GM12864 (cell line): ENCODE data around the gene FIGN.

Experiments used
- DNase-seq: peaks from one replicate; pipeline ENCODE4 v3.0.0-alpha.2; 2011; ENCODE audit warnings: low read depth
- H3K4me3 ChIP-seq: 2 replicates; pipeline ENCODE4 v1.5.1; 2011; ENCODE audit warnings: mild to moderate bottlenecking, low read depth, low read length, control low read depth
- TF ChIP-seq, protein P1 (sequence below): IDR thresholded peaks from 2 replicates; pipeline ENCODE4 v1.5.1; 2011; ENCODE audit warnings: low read depth, mild to moderate bottlenecking, moderate library complexity, low read length, control low read depth, inconsistent platforms; ENCODE audit errors: missing control alignments

FIGN gene

DNA sequence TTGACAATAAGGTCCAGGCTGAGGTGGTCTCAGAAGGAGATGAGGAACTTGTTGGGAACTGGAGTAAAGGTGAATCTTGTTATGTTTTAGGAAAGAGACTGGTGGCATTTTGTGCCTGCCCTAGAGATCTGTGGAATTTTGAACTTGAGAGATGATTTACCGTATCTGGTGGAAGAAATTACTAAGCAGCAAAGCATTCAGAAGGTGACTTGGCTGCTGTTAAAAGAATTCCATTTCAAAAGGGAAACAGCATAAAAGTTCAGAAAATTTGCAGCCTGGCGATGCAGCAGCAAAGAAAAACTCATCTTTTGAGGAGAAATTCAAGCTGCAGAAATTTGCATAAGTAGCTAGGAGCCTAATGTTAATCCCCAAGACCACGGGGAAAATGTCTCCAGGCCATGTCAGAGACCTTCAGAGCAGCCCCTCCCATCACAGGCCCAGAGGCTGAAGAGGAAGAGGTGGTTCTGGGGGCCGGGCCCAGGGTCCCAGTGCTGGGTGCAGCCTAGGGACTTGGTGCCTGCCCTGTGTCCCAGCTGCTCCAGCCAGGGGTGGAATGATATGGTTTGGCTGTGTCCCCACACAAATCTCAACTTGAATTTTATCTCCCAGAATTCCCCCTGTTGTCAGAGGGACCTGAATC lies 73.5 kb downstream of the FIGN start:
- DNase-seq: no peak
- H3K4me3 ChIP-seq: no peak overlapping the region
- TF ChIP-seq, protein P1, sequence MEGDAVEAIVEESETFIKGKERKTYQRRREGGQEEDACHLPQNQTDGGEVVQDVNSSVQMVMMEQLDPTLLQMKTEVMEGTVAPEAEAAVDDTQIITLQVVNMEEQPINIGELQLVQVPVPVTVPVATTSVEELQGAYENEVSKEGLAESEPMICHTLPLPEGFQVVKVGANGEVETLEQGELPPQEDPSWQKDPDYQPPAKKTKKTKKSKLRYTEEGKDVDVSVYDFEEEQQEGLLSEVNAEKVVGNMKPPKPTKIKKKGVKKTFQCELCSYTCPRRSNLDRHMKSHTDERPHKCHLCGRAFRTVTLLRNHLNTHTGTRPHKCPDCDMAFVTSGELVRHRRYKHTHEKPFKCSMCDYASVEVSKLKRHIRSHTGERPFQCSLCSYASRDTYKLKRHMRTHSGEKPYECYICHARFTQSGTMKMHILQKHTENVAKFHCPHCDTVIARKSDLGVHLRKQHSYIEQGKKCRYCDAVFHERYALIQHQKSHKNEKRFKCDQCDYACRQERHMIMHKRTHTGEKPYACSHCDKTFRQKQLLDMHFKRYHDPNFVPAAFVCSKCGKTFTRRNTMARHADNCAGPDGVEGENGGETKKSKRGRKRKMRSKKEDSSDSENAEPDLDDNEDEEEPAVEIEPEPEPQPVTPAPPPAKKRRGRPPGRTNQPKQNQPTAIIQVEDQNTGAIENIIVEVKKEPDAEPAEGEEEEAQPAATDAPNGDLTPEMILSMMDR: no peak

DNA sequence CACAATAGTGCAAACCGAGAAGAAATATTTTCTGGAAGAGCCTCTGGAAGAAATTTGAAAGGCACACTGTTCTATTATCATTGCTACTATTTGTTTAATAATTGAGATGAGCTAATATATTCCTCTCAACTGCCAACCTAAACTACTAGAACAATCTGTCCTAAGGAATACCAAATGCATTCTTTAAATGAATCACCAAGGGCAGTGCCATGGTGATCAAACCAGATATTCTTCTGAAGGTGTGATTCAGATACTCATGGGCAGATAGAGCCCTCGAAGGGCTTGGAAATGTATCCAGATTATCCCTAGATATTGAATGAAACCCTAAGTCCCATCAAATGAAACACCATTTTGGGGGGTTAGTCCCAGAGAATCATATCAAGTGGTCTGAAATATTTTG lies 76.6 kb downstream of the FIGN start:
- TF ChIP-seq, protein P1: no peak
- DNase-seq: no peak
- H3K4me3 ChIP-seq: no peak overlapping the region

DNA sequence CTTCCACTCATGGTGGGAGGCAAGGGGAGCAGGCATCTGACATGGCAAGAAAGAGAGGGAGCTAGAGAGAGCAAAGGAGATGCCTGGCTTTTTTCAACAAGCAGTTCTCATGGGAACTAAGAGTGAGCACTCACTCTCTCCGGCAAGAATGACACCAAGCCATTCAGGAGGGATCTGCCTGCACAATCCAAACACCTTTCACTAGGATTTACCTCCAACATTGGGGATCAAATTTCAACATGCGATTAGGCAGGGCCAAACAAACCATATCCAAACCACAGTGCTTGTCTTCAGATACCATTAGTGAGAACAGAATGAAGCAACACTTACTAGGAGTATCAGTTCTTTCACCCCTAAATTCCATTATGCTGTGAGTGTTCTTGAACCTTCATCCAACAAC lies 77.3 kb downstream of the FIGN start:
- no peak overlapping the region for H3K4me3 ChIP-seq
- TF ChIP-seq, protein P1: no peak
- no peak for DNase-seq

DNA sequence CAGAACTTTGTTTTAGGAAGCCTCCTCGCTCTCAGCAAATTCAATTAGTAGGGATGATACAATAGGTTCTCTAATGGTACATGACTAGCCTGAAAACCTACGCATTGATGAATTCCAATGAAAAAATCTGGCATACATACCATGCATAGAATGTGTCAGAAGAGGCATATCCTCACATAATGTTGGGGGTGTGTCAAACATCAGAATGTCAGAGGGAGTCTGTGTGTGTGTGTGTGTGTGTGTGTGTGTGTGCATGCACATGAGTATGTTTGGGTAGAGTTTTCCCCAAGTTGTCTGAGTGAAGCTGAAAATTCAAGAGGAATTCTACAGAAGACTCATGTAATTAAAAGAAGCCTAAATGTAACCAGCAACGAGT lies 78.5 kb downstream of the FIGN start:
- TF ChIP-seq, protein P1: no peak
- no peak for DNase-seq
- no peak overlapping the region for H3K4me3 ChIP-seq

DNA sequence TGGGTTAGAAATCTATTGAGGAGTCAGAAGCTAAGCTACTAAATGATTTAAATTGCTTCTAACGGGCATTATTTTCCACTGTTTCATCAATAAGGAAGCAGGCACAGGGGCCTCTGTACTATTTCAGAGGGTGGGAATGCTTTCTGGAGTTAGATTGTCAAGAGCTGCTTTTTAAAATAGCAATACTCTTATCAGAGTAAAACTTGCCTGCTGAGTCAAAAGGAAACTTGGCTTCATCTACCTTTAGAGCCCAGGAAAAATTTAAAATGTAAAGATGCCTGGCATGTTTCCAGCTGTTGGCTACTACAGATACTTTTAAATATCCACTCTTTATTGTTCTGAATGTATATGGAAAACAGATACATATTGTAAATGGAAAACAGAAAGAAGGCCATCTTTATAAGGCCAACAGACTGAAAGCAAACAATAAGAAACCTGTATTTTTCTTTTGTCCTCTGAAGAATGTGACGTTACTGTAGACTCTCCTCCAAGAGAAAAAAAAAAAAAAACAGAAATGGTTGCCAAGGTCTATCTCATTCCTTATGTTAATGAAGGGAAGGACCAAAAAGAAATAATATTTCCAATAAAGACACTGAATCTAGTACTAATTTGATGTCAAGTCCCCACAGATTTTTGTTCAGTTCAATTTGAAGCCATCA lies 79.1 kb downstream of the FIGN start:
- no peak overlapping the region for H3K4me3 ChIP-seq
- TF ChIP-seq, protein P1: no peak
- no peak for DNase-seq

DNA sequence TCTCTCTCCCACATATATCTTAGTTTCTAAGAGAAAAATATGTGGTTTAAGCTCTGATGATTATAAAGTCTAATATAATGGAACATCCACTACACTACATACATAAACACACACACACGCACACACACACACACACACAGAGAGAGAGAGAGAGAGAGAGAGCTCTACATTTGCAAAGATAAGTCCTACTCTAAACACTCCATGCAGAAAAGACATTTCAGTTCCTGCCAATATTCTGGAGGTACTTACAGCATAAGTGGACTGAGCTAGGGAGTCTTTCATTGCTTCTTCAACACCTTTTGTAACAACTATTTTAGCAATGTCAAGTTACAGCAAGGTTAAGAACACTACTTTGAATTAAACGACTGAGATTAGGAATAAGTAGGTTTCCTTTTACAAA lies 80.1 kb downstream of the FIGN start:
- TF ChIP-seq, protein P1: no peak

DNA sequence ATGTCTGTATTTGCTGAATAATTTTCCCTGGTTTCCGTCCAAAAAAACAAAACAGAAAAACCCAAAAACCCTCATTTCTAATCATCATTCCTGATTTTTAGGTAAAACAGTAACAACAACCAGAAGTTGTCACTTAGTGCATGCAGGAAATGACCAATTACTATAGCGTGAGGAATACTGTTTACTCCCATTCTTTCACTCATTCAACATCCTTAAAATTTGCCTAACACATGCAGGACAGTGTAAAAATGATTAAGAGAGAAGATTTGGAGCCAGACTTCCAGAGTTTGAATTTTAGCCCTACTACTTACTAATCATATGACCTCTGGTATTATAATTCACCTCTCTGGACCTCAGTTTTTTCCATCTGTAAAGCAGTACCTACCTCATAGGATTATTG lies 83.1 kb downstream of the FIGN start:
- no peak overlapping the region for H3K4me3 ChIP-seq
- DNase-seq: no peak
- TF ChIP-seq, protein P1: no peak

More for the DNA sequence above, 80.1 kb downstream of the FIGN start:
- H3K4me3 ChIP-seq: no peak overlapping the region
- no peak for DNase-seq
